Measurements from ENCODE around the gene HCFC1. TPM values are rescaled to one million over a fixed set of nuclear protein-coding genes. Genes with fewer than 3 reads are reported as not detected.

Gene HCFC1
- total and polyA plus RNA-seq, 9 of the 15 experiments (the other 6 are each of a cell fraction or from before 2014, with no cell fraction given) = 2.8 to 133 (median 17.1) TPM

DNA sequence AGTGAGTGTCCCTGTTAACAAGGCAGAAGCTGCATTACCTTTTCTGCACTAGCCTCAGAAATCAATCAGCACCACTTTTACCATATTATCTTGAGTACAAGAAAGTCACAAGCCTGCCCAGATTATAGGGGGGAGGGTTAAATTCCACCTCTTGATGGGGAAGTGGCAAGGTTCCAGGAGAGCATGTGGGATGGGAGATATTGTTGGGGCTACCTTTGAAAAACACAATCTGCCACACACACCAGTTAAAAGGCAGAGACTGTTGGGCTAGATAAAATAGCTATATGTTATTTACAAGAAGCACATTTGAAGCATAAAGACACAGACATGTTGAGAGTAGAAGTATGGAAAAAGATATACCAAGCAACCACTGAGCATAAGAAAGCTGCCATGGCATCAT, 73.7 kb downstream of the HCFC1 start (continued):
- TF ChIP-seq HNRNPH1 (optimal IDR thresholded peaks at IDR 0.05; ENCODE audit: low read depth, low read length) (no peak), KHSRP (IDR thresholded peaks at IDR 0.05) (peak; percentile 88), ZNF311 (CRISPR knock-in tag; IDR thresholded peaks at IDR 0.05) (no peak), NFIX (CRISPR knock-in tag; IDR thresholded peaks at IDR 0.05; ENCODE audit: low read depth) (no peak), ZNF133 (CRISPR knock-in tag; IDR thresholded peaks at IDR 0.05) (no peak), MIER1 (IDR thresholded peaks at IDR 0.05; ENCODE audit: low read depth) (no peak), ZSCAN29 (IDR thresholded peaks at IDR 0.05) (no peak), SNIP1 (IDR thresholded peaks at IDR 0.05; ENCODE audit: low read depth) (no peak), NBN (IDR thresholded peaks at IDR 0.05; ENCODE audit: low read depth) (peak; percentile 87), NCOA1 (IDR thresholded peaks at IDR 0.05; ENCODE audit: low read depth) (peak; percentile 81), GABPB2 (CRISPR knock-in tag; conservative IDR thresholded peaks at IDR 0.05) (no peak), TAL1 (IDR thresholded peaks at IDR 0.05) (peak; percentile 100)
- TF ChIP-seq, protein P1, sequence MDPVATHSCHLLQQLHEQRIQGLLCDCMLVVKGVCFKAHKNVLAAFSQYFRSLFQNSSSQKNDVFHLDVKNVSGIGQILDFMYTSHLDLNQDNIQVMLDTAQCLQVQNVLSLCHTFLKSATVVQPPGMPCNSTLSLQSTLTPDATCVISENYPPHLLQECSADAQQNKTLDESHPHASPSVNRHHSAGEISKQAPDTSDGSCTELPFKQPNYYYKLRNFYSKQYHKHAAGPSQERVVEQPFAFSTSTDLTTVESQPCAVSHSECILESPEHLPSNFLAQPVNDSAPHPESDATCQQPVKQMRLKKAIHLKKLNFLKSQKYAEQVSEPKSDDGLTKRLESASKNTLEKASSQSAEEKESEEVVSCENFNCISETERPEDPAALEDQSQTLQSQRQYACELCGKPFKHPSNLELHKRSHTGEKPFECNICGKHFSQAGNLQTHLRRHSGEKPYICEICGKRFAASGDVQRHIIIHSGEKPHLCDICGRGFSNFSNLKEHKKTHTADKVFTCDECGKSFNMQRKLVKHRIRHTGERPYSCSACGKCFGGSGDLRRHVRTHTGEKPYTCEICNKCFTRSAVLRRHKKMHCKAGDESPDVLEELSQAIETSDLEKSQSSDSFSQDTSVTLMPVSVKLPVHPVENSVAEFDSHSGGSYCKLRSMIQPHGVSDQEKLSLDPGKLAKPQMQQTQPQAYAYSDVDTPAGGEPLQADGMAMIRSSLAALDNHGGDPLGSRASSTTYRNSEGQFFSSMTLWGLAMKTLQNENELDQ (CRISPR knock-in tag; IDR thresholded peaks at IDR 0.05; ENCODE audit: borderline replicate concordance) = no peak
- TF ChIP-seq, protein P2, sequence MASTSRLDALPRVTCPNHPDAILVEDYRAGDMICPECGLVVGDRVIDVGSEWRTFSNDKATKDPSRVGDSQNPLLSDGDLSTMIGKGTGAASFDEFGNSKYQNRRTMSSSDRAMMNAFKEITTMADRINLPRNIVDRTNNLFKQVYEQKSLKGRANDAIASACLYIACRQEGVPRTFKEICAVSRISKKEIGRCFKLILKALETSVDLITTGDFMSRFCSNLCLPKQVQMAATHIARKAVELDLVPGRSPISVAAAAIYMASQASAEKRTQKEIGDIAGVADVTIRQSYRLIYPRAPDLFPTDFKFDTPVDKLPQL (IDR thresholded peaks at IDR 0.05; ENCODE audit: extremely low read depth, insufficient read length) = no peak
- TF ChIP-seq, protein P3, sequence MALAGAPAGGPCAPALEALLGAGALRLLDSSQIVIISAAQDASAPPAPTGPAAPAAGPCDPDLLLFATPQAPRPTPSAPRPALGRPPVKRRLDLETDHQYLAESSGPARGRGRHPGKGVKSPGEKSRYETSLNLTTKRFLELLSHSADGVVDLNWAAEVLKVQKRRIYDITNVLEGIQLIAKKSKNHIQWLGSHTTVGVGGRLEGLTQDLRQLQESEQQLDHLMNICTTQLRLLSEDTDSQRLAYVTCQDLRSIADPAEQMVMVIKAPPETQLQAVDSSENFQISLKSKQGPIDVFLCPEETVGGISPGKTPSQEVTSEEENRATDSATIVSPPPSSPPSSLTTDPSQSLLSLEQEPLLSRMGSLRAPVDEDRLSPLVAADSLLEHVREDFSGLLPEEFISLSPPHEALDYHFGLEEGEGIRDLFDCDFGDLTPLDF (CRISPR knock-in tag; IDR thresholded peaks at IDR 0.05) = no peak
- TF ChIP-seq, protein P4, sequence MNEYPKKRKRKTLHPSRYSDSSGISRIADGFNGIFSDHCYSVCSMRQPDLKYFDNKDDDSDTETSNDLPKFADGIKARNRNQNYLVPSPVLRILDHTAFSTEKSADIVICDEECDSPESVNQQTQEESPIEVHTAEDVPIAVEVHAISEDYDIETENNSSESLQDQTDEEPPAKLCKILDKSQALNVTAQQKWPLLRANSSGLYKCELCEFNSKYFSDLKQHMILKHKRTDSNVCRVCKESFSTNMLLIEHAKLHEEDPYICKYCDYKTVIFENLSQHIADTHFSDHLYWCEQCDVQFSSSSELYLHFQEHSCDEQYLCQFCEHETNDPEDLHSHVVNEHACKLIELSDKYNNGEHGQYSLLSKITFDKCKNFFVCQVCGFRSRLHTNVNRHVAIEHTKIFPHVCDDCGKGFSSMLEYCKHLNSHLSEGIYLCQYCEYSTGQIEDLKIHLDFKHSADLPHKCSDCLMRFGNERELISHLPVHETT (CRISPR knock-in tag; conservative IDR thresholded peaks at IDR 0.05 in 1 of 2, IDR thresholded peaks at IDR 0.05 in 1 of 2) = no peak
- TF ChIP-seq, protein P5, sequence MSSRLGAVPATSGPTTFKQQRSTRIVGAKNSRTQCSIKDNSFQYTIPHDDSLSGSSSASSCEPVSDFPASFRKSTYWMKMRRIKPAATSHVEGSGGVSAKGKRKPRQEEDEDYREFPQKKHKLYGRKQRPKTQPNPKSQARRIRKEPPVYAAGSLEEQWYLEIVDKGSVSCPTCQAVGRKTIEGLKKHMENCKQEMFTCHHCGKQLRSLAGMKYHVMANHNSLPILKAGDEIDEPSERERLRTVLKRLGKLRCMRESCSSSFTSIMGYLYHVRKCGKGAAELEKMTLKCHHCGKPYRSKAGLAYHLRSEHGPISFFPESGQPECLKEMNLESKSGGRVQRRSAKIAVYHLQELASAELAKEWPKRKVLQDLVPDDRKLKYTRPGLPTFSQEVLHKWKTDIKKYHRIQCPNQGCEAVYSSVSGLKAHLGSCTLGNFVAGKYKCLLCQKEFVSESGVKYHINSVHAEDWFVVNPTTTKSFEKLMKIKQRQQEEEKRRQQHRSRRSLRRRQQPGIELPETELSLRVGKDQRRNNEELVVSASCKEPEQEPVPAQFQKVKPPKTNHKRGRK (tag; IDR thresholded peaks at IDR 0.05) = no peak
